SH-SY5Y (cell line): ENCODE data around the gene SMAP2.

Experiments used
- GATA2 ChIP-seq: IDR thresholded peaks from 2 replicates; pipeline ENCODE4 v1.6.1; 2011; ENCODE audit warnings: mild to moderate bottlenecking, low read depth, low read length
- GATA3 ChIP-seq: IDR thresholded peaks from 2 replicates; pipeline ENCODE4 v1.6.1; 2011; ENCODE audit warnings: low read depth, mild to moderate bottlenecking, low read length, moderate library complexity

- TF ChIP-seq GATA2 (no peak), GATA3 (no peak)
These were observed 35.9 kb downstream of the SMAP2 start for GRCh38 chr1:40409467-40409866.
